22Rv1 (cell line): Measurements from ENCODE around the gene SUMF1.

Source experiments
- ZFX ChIP-seq: fragments of 450-650 bp; IDR thresholded peaks from 2 replicates; pipeline ENCODE4 v1.6.1; 2017; ENCODE audit warnings: antibody characterized with exemption, borderline replicate concordance
- TF ChIP-seq, protein P1 (sequence below): fragments of 450-650 bp; IDR thresholded peaks from 2 replicates; pipeline ENCODE4 v1.5.1; 2017; ENCODE audit warnings: mild to moderate bottlenecking

DNA sequence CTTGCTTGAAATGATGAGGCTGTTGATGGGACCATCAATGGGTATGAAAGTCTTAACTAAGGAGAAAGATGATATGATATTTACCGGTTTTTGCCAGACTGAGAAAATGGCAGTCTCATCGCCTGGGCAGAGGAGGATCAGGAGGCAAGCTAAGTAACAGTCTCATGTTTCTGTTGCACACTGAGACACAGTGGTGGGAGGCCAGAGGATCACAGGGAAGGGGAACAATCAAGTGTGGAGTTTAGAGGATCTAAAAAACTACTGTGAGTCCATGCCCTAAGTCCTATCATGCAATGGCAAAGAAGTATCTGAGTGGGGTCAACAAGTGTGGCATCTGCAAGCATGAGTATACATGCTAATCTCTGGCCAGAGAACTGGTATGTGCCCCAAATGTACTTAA lies 62.2 kb downstream of the SUMF1 start:
- TF ChIP-seq, protein P1, sequence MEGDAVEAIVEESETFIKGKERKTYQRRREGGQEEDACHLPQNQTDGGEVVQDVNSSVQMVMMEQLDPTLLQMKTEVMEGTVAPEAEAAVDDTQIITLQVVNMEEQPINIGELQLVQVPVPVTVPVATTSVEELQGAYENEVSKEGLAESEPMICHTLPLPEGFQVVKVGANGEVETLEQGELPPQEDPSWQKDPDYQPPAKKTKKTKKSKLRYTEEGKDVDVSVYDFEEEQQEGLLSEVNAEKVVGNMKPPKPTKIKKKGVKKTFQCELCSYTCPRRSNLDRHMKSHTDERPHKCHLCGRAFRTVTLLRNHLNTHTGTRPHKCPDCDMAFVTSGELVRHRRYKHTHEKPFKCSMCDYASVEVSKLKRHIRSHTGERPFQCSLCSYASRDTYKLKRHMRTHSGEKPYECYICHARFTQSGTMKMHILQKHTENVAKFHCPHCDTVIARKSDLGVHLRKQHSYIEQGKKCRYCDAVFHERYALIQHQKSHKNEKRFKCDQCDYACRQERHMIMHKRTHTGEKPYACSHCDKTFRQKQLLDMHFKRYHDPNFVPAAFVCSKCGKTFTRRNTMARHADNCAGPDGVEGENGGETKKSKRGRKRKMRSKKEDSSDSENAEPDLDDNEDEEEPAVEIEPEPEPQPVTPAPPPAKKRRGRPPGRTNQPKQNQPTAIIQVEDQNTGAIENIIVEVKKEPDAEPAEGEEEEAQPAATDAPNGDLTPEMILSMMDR: no peak
- TF ChIP-seq ZFX: no peak
